DMS 273 (cell line): ENCODE measurements around the gene ENDOU.

Experiments
- DNase-seq: peaks from one replicate; lab custom pipeline; 2025; ENCODE audit not compliant: unreplicated experiment; lab: John Stamatoyannopoulos, UW

ENDOU gene

DNA sequence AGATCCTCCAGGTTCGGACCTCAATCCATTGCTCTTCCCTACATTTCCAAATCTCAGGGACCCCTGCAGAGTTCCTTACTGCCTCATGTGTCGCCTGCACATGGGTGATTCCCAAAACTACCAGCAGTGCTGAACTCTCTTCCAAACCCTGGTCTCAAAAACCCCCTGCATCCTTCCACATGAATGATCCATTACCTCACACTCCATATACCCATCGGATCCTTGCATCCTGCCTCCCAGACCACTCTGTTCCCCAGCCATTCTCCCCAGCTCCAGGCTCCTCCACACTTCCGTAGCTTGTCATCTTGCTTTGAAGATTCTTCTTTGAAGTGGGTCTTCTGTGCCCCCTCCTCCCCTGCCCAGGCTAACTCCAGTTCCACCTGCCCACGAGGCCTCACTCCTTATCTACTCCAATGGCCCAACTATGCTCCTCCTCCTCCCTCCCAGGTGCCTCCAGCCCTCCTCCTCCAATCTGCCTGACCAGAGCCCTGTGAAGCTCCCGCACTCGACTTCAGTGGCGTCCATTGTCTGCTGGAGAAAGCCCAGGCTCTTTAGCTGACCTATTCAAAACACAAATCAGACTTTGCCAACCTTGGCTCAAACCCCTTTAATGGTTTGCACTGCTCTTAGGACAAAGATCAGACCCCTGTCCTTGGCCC, 19.6 kb upstream of the ENDOU start:
- DNase-seq, result no peak

DNA sequence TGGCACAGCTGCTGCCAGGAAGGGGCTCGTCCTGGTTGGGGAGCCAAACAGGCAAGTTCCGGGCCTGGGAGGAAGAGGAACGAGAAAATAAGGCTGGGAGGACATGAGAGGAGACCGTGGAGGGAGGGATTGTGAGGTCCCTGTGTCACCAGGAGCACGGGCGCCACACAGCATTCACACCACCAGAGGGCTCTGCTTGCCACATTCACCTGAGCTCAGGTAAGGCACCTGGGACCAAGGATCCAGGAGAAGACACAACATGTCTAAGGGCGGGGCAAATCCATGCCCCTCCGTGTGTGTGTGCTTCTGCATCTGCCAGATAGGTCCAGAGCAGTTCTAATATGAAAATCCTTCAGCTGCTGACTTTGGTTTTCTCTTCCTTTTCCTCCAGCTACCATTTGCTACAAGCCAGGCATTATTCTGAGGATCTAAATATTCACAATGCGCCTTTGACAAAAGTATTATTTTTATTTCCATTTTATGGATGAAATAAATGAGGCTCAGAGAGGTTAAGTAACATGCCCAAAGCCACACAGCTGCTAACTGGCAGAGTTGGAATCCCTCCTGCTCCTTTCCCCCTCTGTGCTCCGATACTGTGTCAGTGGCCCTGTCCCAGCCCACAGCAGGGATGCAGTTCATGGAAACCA, 18.8 kb upstream of the ENDOU start:
- peak; percentile 17 for DNase-seq

DNA sequence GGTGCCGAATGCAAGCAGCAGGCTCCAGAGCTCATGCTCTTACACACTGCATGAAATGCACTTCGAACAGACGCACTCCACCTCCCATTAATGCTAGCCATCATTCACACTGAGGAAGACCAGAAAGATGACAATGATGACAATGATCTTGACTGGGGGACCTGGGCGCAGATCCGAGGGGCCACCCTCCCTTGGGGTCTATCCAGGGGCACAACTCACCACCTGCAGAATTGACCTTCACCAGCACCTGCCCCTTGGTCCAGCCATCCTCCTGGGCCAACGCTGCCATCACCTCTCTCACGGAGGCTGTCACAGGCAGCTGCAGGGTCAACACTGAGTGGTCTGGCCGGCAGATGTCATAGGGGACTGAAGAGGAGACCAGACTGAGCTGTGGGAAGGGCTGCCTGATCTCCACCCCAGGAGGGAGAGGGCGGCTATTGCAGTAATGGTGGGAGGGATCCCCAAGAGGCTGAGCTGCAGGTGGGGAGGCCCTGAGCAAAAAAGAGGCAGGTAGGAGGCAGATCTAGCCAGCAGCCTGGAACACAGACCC, 18.1 kb upstream of the ENDOU start:
- no peak for DNase-seq

DNA sequence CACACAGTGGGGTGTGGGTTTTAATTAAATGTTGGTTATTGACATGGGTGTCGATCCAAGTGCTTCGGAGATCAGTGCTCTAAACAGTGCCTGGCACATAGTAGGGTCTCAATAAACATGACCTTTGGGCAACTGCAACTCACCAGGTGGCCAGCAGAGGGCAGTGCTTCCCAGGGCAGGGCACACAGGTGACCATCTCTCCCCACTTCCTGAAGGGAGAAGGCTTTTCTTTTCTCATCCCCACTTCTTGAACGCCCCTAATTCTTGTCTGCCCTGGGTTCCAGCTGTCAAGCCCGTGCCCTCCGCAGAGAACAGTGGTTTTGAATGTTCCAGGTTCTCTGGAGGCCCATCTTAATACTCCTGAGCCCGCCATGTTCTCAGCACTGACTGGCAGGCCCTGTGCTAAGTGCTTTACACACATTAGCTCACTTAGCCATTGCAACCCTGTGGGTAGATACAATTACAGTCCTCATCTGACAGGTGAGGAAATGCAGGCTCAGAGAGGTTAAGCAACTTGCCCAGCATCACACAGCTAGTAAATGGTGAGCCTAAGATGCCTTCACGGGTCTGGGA, 17.0 kb upstream of the ENDOU start:
- peak; percentile 59 for DNase-seq

DNA sequence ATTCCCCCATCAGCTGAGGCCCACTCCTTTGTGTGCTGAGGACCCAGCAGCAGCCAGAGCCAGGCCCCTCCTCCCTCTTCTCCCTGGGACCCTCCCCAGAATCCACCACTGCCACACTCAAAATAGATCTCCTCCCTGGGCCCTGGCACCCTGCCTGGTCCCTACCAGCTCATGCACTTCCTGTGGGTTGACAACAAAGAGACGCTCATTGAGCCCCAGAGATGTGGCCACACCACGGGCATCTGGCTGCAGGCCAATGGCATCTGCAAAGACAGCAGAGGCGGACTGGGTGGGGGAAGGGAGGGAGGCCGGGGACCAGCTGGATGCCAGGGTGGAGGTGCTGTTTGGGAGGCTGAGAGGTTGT, 16.0 kb upstream of the ENDOU start:
- peak; percentile 70 for DNase-seq

DNA sequence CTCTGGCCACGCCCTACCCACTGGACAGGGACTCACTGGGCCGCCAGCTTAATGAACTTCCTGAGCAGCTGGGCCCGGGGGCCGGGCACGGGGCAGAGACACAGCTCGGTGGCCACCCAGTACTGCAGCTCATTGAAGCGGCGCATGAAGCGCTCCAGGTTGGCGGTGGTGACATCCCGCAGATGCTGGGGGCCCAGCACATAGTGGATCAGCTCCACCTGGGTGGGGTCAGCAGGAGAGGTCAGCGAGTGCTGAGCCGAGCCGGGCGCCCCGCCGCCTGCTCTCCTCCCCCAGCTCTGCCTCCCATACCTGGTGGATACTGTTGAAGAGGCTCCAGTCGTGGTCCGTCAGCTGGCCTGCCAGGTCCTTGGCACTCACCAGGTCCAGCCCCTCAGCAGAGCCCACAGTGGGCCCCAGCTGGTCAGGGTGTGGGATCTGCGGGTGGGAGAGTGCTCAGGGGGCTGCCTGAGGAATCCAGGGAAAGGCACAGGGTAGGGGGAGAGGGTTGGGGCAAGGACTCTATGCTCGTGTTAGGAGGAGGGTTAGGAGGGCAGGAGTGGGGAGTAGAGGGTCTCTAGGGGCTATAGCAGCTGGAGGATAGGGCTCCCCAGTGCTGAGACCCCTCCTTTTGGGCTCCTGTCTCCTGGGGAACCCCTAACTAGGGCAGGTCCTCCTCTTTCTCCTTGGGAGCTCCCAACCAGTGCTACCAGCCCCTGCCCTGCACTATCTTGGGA, 15.5 kb upstream of the ENDOU start:
- DNase-seq, result no peak

DNA sequence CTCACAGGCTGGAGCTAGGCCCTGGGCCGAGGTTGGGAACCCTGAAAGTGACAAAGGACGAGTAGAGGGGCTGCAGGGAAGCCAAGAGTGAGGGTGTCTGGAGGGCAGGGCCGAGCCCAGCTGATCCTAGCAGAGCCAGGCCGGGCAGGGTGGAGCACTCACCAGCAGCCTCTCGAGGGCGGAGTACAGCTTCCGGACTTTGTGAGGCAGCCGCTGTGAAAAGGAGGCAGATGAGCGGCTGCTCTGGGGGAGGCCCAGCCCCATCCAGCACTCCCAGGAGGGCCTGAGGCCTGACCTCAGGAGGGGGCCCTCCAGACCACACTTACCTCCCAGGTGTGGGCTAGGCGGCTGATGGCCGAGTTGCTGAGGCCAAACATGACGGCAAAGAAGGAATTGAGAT, 14.7 kb upstream of the ENDOU start:
- DNase-seq, result no peak

DNA sequence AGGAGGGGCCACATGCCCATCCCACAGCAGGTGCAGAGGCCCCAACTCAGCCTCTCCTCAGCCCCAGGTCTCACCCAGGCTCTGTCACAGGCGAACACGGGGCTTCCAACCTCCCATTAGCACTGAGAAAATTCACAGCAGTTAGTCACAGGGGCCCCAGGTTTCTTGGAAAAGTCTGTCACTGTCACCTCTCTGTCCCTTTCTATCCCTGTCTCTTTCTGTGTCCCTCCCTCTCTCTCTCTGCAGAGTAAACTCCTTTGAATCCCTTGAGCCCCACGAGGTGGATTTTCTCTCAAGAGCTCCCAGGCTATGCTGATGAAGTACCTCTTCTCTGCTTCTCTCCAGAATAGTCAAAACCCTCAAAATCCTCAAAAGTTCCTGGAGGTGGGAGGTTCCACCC, 14.0 kb upstream of the ENDOU start:
- no peak for DNase-seq

DNA sequence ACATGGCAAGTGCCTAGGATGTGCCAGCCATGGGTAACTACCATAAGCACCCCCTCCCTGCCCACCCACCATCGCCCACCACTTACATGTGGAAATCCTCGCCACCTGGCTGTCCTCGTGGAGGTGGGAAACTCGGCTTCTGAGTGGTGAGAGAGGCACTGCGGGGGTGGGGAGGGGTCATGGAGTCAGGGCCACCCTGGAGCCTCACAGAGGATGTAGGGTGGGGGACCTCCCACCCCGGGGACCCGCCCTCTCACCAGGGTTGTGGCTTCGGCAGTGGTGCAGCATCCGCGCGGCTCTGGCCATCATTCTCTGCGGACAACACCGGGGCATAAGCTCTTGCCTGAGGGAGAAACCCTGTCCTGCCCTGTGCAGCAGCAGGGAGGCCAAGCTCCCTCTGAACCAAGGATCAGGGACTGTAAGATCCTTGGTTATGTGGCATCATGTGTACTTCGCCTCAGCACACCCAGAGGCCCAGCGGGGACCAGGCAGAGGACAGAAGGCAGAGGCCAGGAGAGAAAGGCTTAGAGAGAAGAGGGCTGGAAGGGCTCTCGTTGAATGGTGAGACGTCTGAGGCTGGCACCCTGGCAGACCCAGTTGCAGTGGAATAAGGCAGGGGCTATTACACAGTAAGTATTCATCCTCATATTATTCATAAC, 12.8 kb upstream of the ENDOU start:
- DNase-seq, result no peak

DNA sequence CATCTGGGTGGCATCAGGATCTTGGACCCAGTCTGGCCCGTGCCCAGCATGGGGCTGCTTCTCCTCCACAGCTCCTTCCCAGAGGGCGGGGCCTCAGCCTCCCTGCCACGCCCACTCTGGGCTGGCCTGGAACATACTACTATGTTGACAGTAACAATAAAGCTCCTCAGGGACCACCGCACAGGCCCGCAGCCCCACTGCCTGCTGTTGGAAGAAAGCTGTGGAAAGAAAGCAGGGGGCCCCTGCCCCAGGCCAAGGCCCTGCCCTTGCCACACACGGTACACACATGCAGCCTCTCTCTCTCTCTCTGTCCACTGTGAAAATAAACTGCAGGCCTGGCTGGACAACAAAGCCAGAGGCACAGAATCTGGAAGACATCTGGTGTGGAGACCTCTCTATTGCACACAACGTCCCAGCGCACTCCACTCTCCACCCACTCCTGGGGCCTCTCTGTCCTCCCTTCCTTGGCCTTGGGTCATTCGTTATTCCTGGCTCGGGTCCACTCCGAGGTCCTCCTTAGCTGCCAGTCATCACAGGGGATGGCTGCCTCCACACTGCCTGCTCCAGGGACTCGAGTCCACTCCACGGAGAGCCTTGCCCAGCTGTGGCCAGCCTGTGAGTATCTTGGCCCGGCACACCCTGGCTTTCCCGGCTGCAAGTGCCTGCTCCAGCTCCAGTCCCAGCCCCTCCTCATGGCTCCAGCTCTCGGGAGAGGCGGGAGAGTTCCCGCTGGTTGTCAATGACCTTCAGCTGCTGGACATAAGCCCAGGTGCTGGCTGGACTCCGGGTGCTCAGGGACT, 11.8 kb upstream of the ENDOU start:
- peak; percentile 7 for DNase-seq

DNA sequence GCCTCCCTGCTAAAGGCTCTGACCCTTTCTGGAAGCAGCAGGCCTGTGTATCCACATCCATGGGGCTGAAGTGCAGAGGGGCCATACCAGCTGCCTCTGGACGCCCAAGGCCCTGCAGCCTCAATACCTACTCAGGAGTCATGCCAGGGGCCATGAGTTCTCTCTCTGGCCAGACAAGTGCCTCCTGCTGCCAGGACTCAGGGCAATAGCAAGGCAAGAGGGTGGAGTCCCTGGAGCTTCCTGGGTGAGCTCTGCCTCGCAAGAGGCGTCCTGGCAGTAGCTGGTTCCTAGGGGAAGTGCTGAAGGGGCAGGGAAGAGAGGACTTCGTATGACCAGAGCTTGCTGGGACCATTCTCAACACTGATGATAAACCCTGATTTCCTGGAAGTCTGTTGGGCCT, 10.9 kb upstream of the ENDOU start:
- no peak for DNase-seq

DNA sequence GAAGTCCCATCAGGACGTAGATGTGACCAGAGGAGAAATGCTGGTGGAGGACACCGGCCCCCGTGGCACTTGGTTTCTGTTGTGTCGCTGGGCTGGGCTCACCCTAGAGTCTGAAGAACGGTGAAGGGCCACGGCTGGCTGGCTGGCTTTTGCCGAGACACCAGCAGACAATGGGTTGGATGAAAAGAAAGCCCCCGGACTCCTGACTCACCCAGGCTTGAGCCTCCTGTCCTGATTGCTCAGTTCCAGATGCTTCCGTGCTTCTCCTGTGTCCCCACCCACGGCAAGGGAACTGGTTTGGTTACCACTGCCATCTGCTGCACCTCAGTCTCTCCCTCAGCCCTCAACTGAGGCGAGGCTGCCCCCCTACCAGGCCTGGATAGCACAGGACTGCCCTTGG, 10.4 kb upstream of the ENDOU start:
- DNase-seq, result no peak

DNA sequence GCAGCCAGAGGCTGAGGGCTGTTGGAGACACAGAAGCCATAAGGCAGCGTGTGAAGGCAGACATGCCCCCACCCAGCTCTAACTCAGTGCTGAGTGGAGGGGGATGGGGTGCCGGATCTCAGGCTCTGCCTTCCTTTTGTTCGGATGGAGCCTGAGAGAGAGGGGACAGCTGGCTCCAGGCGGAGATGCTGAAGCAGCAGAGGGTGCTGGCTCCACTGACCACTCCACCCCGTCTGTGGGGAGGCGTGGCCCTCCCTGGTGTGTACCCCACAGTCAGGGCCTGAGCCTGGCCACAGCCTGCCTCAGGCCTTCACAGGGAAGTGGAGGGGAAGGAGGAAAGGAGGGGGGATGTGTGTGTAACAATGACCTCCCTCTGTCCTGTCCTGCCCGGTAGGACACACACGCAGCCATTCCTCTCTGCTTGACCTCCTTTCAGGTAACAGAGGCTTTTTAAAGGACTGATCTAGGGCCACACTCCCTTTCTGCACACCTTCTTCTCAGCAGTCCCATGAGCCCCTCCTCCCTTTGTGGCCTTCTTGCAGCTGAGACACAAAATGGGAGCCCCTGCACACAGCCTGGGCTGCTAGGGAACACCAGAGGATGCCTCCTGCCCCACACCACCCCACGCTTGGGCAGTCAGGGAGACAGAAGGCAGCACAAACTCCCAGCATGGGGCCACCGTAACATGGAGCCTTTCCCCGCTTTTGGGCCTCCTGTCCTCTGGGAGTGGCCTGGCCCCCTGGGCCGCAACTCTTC, 9.6 kb upstream of the ENDOU start:
- peak; percentile 32 for DNase-seq

DNA sequence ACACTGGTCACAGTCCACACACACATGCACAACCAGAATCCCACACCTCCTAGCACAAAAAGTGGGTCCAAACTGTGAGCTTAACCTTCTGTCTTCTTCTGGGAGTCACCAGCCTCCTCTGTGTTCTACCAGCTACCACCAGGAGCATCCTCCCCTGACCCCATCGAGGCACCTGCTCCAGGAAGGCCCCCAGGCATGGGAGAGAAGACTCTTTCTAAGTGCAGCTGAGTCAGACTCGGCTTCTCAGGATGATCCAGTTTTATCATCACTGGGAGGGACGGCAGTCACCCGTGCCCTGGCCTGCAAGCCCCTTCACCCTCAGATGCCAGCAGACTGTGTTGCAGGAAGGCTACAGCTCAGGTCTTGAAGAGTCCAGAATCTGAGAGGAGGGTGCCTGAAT, 7.9 kb upstream of the ENDOU start:
- no peak for DNase-seq

DNA sequence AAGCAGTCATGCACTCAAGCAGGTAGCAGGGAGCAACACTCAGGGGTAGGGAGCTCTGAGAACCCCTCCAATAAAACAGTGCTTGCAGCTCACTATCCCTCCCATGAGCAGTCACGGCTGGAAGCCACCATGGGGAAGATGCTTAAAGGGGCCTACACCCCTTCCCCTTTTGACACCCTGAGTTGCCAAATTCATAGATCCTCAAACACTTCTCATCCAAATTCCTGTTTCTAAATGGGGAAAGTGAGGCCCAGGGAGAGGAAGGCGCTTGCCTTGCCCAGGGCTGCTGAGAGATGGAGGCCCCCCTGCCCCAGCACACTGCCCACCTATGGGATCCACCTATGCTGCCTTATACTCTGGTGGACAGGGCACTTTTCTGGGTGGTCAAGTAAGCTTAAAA, 7.2 kb upstream of the ENDOU start:
- no peak for DNase-seq

DNA sequence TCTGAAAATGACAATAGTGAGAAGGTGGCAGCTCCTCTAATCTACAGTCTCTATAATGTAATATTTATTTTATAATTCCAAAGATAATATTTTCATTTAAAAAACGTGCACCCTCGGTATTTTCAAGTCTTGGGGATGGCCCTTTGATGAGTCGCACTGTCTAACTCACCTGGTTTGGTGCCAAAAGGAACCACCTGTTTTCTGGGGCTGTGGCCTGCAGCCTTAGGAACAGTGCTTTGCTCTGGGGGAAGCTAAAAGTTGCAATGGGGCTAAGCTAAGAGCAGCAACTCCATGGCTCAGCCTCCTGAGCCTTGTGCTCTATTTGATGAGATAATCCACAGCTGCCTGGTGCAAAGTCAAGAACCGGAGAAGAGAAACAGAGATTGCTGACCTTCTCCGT, 6.4 kb upstream of the ENDOU start:
- DNase-seq, result peak; percentile 2

DNA sequence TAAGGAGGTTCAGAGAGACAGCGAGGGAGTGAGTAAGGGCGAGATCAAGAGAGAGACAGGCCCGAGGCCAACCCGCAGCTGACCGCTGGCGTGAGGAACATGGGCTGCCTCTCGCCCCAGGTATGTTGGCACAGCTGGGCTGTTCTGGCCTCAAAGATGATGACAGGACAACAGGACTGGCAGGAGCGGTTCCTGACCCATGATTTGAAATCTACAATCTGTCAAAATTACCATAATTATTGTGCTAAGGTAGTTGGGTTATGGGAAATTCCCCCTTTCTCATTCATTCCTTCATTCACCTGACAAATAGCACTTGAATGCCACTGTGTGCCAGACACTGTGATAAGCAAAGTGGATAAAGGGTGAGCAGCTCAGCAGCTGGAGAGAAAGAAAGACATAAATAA, 5.1 kb upstream of the ENDOU start:
- DNase-seq, result no peak

DNA sequence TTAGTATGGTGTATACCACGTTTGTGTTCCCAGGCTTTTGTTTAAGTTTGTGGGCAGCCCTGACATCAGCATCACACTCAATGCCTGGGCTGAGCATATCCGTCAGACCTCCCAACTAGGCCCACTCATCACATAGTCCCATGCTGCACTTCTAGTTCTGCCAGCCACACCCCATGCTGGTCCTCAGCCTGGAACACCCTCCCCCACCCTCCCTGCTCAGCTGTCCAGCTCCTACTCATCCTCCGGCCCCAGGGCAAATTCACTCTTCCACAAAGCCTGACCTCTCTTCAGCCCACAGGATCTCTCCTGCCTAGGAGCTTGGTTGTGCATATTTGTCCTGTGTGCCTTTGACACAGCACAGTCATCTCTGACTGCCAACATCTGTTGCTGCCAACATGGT, 3.9 kb upstream of the ENDOU start:
- peak; percentile 4 for DNase-seq

DNA sequence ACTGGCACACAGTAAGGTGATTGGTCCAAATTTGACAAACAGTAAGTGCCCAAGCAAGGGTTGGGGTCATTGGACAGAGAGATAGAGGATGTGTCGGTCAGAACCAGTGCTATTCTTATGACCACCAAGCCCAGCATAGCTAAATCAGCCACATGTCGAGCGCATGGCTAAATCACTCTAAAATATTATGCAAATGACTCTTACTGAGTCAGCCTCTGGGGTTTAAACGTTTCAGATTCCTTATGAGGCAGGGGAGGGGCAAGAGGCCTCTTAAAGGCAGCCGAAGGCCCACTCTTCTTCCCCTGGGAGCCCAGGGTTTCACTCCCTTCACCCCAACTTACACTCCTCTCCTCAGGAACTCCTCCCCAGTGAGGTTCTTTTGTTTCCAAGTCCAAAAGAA, 603 bp upstream of the ENDOU start:
- peak; percentile 9 for DNase-seq
